ENCODE data around the gene TOR4A.

TOR4A gene

DNA sequence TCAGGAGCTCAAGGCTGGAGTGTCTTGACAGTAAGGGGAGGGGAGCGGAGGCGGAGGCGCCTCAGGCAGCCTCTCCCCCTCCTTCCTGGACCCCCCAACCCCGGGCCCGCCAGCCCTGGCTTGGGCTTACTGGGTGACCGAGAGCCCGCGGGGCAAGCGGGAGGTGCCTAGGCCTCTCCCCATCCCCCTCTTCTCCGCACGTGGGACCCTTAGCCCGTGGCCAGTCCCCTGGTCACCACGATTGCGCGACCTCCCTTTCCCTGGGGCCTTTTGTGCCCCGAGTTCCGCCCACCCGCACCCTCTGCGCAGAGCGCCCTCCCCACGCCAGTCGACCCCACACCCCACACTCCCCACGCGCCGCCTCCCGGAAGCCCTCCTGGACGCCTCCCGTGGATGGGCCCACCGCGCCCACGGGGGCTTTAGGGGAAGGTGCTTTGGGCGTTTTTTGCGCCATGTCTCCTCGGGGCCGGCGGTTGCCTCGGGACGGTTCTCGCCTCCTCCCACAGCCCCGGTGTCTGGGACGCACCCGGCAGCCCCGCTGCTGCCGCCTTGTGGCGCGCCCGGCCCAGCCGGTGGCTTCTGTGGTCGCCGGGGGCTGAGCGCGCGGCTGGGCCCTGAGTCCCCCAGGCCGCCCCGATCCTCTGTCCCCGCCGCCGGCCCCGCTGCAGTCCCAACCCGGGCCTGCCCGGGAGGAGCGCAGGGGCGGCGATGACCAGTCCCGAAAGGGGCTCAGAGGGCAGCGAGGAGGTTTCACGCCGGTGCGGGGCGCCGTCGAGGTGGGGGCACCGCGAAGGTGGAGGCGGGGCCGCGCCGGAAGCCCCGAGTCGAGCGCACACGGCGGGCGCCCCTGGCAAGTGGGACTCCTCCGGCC is 3.2 kb downstream of the TOR4A start:
- TF ChIP-seq GATA2 (IDR thresholded peaks at IDR 0.05; ENCODE audit: low read depth, low read length) (no peak), GATA3 (IDR thresholded peaks at IDR 0.05; ENCODE audit: low read depth, low read length) (no peak)

DNA sequence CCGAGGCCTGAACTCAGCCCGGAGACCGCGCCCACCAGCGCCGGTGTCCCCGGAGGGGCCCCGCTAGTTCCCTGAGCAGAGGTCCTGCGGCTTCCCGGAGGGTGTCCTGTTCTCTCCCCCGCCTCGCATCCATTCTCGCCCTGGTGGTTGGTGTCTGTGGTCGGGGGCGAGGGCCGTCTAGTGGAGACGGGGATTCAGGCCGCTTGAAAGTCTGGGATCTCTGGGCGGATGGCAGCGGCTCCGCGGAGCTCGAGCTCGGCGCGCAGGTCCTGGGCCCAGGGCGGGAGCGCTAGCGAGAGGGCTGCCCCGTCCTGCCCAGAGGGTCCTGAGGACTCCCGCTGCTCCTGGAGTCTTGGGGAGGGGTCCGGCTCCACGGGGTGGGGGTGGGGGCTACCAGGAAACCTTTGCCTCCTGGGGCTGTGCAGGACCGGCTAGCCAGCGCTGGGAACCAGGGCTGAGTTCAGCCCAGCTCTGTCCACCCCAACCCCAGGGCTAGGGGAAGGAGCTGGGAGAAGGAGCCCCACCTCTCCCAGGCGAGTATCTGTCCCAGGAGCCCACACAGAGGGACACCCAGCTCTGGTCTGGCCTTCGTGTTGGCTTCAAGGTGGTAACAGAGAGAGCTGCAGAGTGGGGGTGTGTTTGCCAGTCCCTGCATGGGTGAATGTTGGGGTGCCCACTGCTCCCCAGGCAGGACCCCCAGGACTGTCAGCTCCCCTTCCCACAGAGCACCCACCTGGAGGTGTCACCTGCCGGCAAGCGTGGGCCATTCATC is 4.0 kb downstream of the TOR4A start:
- no peak for TF ChIP-seq GATA3 (IDR thresholded peaks at IDR 0.05; ENCODE audit: low read depth, low read length)
- TF ChIP-seq GATA2 (IDR thresholded peaks at IDR 0.05; ENCODE audit: low read depth, low read length), result no peak

DNA sequence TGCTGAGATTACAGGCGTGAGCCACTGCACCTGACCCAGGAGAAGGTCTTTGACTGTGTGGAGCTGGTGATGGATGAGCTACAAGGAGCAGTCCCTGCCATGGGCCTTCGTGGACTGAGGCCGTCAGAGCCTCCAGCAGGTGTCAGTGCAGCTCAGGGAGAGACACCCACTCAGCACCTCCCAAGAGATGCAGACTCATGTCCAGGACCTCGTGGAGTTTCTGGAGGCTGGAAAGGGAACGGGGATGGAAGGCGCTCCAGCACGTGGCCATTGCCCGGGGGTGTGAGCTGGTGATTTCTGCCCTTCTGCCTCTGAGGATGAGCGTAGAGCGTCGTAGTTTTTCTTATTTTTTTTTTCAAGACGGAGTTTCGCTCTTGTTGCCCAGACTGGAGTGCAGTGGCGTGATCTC is 9.5 kb downstream of the TOR4A start:
- TF ChIP-seq GATA2 (IDR thresholded peaks at IDR 0.05; ENCODE audit: low read depth, low read length) (no peak), GATA3 (IDR thresholded peaks at IDR 0.05; ENCODE audit: low read depth, low read length) (no peak)

DNA sequence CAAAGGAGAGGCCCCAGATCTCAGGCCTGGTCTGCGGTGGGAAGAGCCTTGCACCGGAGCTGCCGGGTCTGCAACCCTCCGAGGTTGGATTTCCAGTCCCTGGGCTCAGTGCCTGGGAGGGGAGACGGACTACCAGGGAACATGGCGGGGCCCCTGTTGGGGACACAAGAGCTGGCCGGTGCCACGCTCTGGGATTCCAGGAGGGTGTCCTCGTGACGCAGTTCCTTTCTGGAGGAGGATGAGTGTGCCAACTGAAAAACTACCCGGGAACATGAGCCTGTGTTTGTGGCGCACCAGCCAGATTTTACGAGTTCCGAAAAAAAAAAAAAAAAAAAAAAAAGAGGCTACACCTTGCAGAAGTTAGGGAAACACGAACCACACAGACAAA is 15.6 kb downstream of the TOR4A start:
- TF ChIP-seq GATA2 (IDR thresholded peaks at IDR 0.05; ENCODE audit: low read depth, low read length), result no peak
- TF ChIP-seq GATA3 (IDR thresholded peaks at IDR 0.05; ENCODE audit: low read depth, low read length), result no peak

DNA sequence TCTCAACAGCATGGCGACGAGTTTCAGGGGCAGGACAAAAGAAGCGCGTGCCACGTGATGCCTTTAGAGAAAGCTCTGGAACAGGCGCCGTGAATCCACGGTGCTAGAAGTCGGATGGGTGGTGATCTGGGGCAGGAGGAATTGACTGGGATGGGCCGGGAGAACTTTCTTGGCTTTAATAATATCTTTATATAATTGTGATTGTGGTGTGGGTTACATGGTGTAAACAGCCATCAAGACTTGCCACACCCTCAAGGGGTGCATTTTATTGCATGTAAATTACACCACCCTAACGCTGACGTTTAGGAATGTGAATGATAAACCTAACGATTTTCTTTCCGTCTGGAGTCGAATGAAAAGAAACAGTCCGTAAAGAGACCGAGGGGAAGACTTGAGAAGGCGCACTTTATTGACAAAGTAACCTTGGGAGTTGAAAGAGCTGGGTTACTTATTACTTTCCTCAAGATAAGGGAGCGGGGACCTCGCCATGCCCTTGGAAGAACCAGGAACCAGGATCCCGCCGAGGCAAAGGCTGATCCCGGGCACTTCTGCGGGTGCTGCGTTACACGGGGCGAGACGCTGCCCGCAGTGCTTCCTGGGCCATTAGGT is 16.1 kb downstream of the TOR4A start:
- TF ChIP-seq GATA3 (IDR thresholded peaks at IDR 0.05; ENCODE audit: low read depth, low read length) (no peak), GATA2 (IDR thresholded peaks at IDR 0.05; ENCODE audit: low read depth, low read length) (no peak)

DNA sequence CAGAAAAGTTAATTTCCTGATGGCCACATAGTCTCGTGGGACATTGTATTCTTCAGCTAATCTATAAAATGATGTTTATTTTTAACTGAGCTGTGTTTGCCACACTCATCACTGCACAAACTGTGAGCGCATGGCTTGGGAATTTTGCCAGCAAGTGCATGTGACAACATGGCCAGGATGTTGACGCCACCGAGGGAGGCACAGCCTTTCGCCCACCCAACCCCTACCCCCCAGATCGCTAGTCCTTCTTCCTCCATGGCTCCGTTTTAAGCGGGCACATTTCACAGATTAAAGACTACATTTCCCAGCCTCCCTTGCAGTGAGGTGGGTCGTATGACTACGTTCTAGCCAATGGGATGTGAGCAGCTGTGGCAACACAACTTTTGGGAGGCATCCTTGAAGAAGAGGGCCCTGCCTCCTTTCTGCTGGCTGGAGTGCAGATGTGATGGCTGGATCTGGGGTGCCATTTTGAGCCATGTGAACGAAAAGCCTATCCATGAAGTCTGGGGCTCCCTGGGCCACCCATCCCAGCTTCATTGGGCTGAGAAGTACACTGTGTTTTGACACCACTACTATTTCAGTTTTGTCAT is 16.7 kb downstream of the TOR4A start:
- no peak for TF ChIP-seq GATA3 (IDR thresholded peaks at IDR 0.05; ENCODE audit: low read depth, low read length)
- no peak for TF ChIP-seq GATA2 (IDR thresholded peaks at IDR 0.05; ENCODE audit: low read depth, low read length)

DNA sequence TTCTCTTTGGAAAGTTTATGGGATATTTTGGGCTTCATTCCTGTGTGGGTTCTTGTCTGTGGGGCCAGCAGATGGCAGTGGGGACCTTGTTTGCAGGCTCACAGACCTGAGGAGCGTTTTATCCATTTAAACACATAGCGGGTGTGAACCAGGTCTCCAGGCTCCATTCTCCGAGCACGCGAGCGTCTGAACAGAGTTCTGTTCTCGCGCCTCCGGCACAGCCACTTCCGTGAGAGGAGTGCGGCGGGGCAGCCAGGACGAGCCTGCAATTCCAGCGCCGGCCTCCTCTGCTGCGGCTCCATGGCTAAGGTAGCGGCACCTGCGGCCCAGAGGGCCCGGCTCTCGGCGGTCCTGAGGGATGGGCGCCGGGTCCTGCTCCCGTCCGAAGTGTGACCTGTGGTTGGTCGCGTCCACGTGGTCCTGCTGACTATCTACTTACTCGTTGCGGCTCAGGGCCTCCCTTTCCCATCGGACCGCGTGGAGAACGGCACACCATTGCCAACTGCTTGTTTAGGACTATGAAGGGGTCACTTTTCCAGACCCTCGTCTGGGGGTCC is 17.2 kb downstream of the TOR4A start:
- TF ChIP-seq GATA3 (IDR thresholded peaks at IDR 0.05; ENCODE audit: low read depth, low read length) (no peak), GATA2 (IDR thresholded peaks at IDR 0.05; ENCODE audit: low read depth, low read length) (no peak)

DNA sequence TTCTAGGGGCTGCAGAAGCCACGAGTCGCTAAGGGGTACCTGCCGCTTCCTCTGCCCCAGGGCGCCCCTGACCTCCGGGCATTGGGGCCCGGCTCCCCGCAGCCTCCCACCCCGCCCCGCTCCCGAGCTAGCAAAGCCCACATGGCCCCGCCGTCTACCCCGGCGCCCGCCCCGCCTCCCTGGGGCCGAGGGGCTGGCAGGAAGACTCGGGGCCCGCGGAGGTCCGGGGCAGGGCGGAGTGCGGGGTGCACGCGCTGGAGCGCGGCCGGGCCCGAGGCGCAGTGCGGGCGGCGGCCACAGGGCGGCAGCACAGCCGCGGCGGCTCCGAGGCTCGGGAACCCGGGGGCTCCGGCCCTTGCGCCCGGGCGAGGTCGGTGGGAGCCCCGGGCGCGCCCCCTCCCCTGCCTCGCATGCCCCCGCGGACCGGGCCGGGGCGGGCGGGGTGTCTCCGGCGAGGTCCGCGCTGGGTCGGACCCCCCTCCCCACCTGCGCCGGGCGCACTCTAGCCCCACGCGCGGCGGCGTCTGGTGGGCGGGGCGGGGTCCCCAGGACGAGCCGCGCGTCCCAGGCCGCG is 17.8 kb downstream of the TOR4A start:
- TF ChIP-seq GATA2 (IDR thresholded peaks at IDR 0.05; ENCODE audit: low read depth, low read length), result no peak
- no peak for TF ChIP-seq GATA3 (IDR thresholded peaks at IDR 0.05; ENCODE audit: low read depth, low read length)

DNA sequence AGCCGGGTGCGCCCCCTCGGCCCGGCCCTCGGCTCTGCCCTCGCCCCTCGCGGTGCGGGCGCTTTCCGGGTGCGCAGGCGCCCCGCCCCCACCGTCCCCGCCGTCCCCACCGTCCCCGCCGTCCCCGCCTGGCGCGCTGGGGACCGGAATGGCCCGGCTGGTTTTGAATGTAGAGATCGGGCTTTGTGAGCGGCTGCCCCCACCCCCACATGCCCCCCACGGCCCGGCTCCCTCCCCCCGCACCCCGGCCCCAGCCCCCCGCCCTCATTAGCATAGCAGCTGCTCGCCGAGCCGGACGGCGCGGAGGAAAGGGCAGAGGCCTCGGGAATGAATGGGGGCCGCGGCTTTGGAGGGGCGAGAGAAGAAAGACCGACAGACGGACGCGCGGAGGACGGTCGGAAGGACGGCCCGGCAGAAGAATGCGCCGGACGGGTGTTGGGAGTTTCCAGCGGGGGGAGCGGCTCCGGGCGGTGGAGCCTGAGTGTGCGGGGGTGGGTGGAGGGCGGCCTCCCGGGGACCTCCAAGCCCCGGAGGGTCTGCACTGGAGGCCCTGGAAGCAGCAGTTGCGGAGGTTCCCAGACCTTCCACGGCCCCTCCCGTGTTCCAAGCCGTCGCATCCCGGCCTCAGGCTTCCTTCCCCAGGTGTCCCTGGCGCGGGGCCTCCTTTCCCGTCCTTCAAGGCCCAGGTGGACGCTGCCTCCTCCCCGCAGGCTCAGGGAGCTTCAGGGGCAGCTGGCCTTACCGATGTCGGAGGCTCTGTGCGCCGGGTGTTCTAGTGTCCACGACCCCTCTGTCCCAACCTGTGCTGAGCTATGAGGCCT is 18.5 kb downstream of the TOR4A start:
- TF ChIP-seq GATA3 (IDR thresholded peaks at IDR 0.05; ENCODE audit: low read depth, low read length), result no peak
- TF ChIP-seq GATA2 (IDR thresholded peaks at IDR 0.05; ENCODE audit: low read depth, low read length), result no peak

DNA sequence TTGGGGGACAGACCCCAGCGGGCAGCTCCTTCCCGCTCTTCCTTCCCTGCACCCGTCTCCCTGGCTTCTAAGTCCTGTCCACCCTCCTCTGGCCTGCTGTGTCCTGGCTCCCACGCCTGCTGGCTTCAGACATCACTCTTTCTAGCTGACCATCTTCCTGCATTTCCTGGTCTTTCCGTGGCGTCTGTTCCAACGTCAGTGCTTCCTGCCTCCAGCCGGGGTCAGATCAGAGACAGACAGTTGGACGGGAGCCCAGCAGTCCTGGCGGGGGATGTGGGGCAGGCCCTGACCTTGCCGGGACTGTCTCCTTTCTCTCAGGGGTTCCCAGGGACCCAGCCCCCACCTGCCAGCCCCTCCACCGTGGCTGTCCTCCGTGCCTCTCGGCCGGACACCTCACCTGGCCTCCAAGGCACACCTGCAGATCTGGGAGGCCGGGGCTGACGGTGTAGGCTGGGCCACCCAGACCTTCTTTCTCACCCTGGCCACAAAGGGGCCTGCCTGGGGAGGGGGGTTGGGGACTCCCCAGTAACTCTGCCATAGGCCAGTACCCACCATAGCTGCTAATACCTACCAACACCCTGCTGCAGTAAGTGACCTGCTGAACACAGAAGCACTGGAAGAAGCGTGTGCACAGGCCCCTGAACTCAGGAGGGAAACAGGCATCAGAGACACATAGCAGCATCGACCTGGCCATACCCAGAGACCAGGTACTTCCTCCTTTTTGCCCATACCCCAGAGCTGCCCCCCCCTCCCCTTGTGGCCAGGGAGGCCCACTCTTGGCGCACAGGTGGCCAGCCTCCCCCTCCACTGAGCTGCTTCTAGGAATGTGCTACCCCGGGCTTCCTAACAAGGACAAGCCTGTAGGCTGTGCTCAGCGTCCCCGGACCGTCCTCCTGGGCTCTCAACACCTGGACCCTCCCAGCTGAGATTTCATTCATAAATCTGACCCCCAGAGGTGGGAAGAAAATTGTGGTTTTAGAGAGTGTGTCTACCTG is 19.4 kb downstream of the TOR4A start:
- TF ChIP-seq GATA3 (IDR thresholded peaks at IDR 0.05; ENCODE audit: low read depth, low read length) (no peak), GATA2 (IDR thresholded peaks at IDR 0.05; ENCODE audit: low read depth, low read length) (no peak)

DNA sequence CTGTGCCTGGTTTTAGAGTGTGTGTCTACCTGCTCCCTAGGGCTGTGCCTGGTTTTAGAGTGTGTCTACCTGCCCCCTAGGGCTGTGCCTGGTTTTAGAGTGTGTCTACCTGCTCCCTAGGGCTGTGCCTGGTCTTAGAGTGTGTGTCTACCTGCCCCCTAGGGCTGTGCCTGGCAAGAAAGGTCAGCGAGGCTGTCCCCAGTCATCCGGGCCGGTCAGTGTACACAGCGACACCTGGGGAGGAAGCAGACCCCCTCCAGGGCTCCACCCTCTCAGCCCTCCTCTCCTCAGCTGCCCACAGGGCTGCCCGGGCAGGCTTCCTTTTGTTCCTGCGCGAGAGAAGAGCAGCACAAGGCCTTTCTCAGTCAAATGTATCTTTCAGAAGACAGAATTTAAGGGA is 20.4 kb downstream of the TOR4A start:
- no peak for TF ChIP-seq GATA3 (IDR thresholded peaks at IDR 0.05; ENCODE audit: low read depth, low read length)
- TF ChIP-seq GATA2 (IDR thresholded peaks at IDR 0.05; ENCODE audit: low read depth, low read length), result no peak

Measured in SH-SY5Y (cell line).